GM23338 (cell line): ENCODE results near the gene ACTL6B. TPM values are rescaled to one million over a fixed set of nuclear protein-coding genes. Genes with fewer than 3 reads are reported as not detected.

ENCODE experiments used
- ATAC-seq: fragments of 200-7000 bp; cut with Tn5 transposase; 3 replicates; pipeline ENCODE4 v1.9.1; 2020
- DNase-seq: peaks from one replicate; pipeline ENCODE4 v3.0.0-alpha.2; 2015; ENCODE audit warnings: low spot score
- H2AFZ ChIP-seq: fragments of 200-600 bp; sonication (generic); 2 replicates; pipeline ENCODE4 v1.8.0; 2016; ENCODE audit warnings: antibody characterized with exemption, mild to moderate bottlenecking, moderate library complexity
- H3F3A ChIP-seq: fragments of 200-600 bp; sonication (generic); replicated peaks from 2 replicates; pipeline ENCODE4 v1.8.0; 2017; ENCODE audit warnings: antibody characterized with exemption, mixed run types, low read depth
- H3K27ac ChIP-seq: fragments of 200-600 bp; sonication (generic); 2 replicates; pipeline ENCODE4 v1.6.1; 2016; ENCODE audit warnings: low read depth
- H3K27me3 ChIP-seq: fragments of 200-600 bp; sonication (generic); 2 replicates; pipeline ENCODE4 v1.8.0; 2016; ENCODE audit warnings: mild to moderate bottlenecking, mixed run types, moderate library complexity; ENCODE audit not compliant: insufficient read depth
- H3K36me3 ChIP-seq: fragments of 200-600 bp; sonication (generic); 2 replicates; pipeline ENCODE4 v1.8.0; 2016; ENCODE audit warnings: mild to moderate bottlenecking; ENCODE audit not compliant: insufficient read depth
- H3K4me1 ChIP-seq: fragments of 200-600 bp; sonication (generic); 2 replicates; pipeline ENCODE4 v1.8.0; 2016; ENCODE audit warnings: mild to moderate bottlenecking, moderate library complexity; ENCODE audit not compliant: insufficient read depth
- H3K4me2 ChIP-seq: fragments of 200-600 bp; sonication (generic); 2 replicates; pipeline ENCODE4 v1.7.1; 2017; ENCODE audit warnings: mixed run types
- H3K4me3 ChIP-seq: fragments of 200-600 bp; sonication (generic); 2 replicates; pipeline ENCODE4 v1.6.1; 2016; ENCODE audit warnings: mixed run types
- H3K79me2 ChIP-seq: fragments of 200-600 bp; sonication (generic); replicated peaks from 2 replicates; pipeline ENCODE4 v1.8.0; 2017; ENCODE audit warnings: mild to moderate bottlenecking; ENCODE audit not compliant: insufficient read depth
- H3K9me2 ChIP-seq: fragments of 200-600 bp; sonication (generic); 2 replicates; pipeline ENCODE4 v1.8.0; 2017; ENCODE audit not compliant: insufficient read depth
- H4K20me1 ChIP-seq: fragments of 200-600 bp; sonication (generic); replicated peaks from 2 replicates; pipeline ENCODE4 v1.8.0; 2017; ENCODE audit warnings: mild to moderate bottlenecking; ENCODE audit not compliant: insufficient read depth
- H3K27ac Mint-ChIP-seq: 2 replicates; pipeline ENCODE4 v1.8.0; 2020; ENCODE audit warnings: inconsistent platforms, mild to moderate bottlenecking, moderate library complexity, mixed read lengths
- H3K27me3 Mint-ChIP-seq: 3 replicates; pipeline ENCODE4 v1.8.0; 2022; ENCODE audit warnings: low read depth, mild to moderate bottlenecking, moderate library complexity, mixed read lengths, inconsistent platforms; ENCODE audit not compliant: insufficient read depth, poor library complexity
- H3K36me3 Mint-ChIP-seq: 3 replicates; pipeline ENCODE4 v1.8.0; 2021; ENCODE audit warnings: low read depth, mild to moderate bottlenecking, inconsistent platforms, moderate library complexity, mixed read lengths
- H3K4me1 Mint-ChIP-seq: 3 replicates; pipeline ENCODE4 v1.8.0; 2020; ENCODE audit warnings: mild to moderate bottlenecking, inconsistent platforms, mixed read lengths
- H3K4me3 Mint-ChIP-seq: 3 replicates; pipeline ENCODE4 v1.8.0; 2021; ENCODE audit warnings: moderate library complexity, mild to moderate bottlenecking, inconsistent platforms, mixed read lengths
- H3K9me3 Mint-ChIP-seq: 3 replicates; pipeline ENCODE4 v1.8.0; 2020; ENCODE audit warnings: moderate library complexity, mild to moderate bottlenecking, inconsistent platforms, mixed read lengths
- CTCF ChIP-seq, 2 experiments: fragments of 200-600 bp in 1 of 2; sonication (generic) in 1 of 2; conservative IDR thresholded peaks; 2 replicates each; pipeline versions ENCODE4 v1.5.1 to v1.6.1; 2016 to 2017; ENCODE audit warnings: antibody characterized with exemption in 2 of 2, low read depth in 2 of 2, mild to moderate bottlenecking in 2 of 2, moderate library complexity in 1 of 2
- ETS1 ChIP-seq: IDR thresholded peaks from 2 replicates; pipeline ENCODE4 v1.6.1; 2016; ENCODE audit warnings: antibody characterized with exemption
- EZH2phosphoT487 ChIP-seq: fragments of 200-600 bp; sonication (generic); IDR thresholded peaks from one replicate; pipeline ENCODE4 v1.8.1; 2018; ENCODE audit warnings: antibody characterized with exemption; ENCODE audit not compliant: unreplicated experiment
- POLR2AphosphoS5 ChIP-seq: IDR thresholded peaks from 2 replicates; pipeline ENCODE4 v1.6.1; 2016; ENCODE audit warnings: antibody characterized with exemption, low read depth
- STAT1 ChIP-seq: IDR thresholded peaks from one replicate; pipeline ENCODE4 v1.6.1; 2016; ENCODE audit warnings: antibody characterized with exemption; ENCODE audit not compliant: unreplicated experiment
- ZNF114 ChIP-seq: fragments of 250-450 bp; sonication (Bioruptor Pico); IDR thresholded peaks from 2 replicates; pipeline ENCODE4 v1.5.0; 2020; ENCODE audit warnings: mild to moderate bottlenecking, moderate library complexity
- ZNF331 ChIP-seq: fragments of 250-450 bp; sonication (Bioruptor Pico); IDR thresholded peaks from 2 replicates; pipeline ENCODE4 v1.5.0; 2020; ENCODE audit warnings: low read depth, mild to moderate bottlenecking, moderate library complexity
- ZNF462 ChIP-seq: fragments of 250-450 bp; sonication (Bioruptor Pico); IDR thresholded peaks from 2 replicates; pipeline ENCODE4 v1.5.0; 2020; ENCODE audit warnings: mild to moderate bottlenecking, moderate library complexity
- polyA plus RNA-seq: library from polyadenylated mRNA; unstranded; fragments of >200 nt; fragmentation: Nextera tagmentation; extraction: Ambion mirVana; gene quantifications from 2 replicates; pipeline ENCODE4 v1.2.1, GENCODE V29; 2016
- total RNA-seq: library from RNA; depleted of rRNA; stranded (reverse); fragments of >200 nt; shearing (Covaris generic); gene quantifications from 2 replicates; pipeline ENCODE4 v1.2.3, GENCODE V29; 2014

ACTL6B gene
- total and polyA plus RNA-seq, 2 experiments from 2014 or later: 0.69 to 2.5 TPM

GRCh38 chr7:100613412-100614175 is 42.7 kb downstream of the ACTL6B start:
- peak overlapping the region; percentile 52 for H3K4me3 ChIP-seq
- no peak overlapping the region for H3K27ac Mint-ChIP-seq

GRCh38 chr7:100612730-100613390 is 43.4 kb downstream of the ACTL6B start:
- Histone ChIP-seq H3K9me2 (no peaks in the 10 kb centered on the region), H3K4me1 (peaks cover 3% of the 10 kb centered on the region; the same call in 1 of the 2 replicates), H3K27ac (no peak overlapping the region), H3K4me3 (peak overlapping the region; percentile 52), H3K4me2 (peak overlapping the region; percentile 100), H4K20me1 (no peaks in the 10 kb centered on the region), H3K27me3 (no peaks in the 10 kb centered on the region), H3K36me3 (peaks cover 3% of the 10 kb centered on the region; the same call in 1 of the 2 replicates), H3K79me2 (no peaks in the 10 kb centered on the region), H3F3A (peaks cover 5% of the 10 kb centered on the region; the same call in 1 of the 2 replicates), H2AFZ (peak overlapping the region; percentile 56; the same call in 1 of the 2 replicates)
- H3K27me3 Mint-ChIP-seq: peaks cover 15% of the 10 kb centered on the region
- DNase-seq: peak; percentile 47
- H3K4me3 Mint-ChIP-seq: peak overlapping the region; percentile 97
- peaks cover 8% of the 10 kb centered on the region for H3K36me3 Mint-ChIP-seq
- no peak overlapping the region for H3K27ac Mint-ChIP-seq
- H3K4me1 Mint-ChIP-seq: no peaks in the 10 kb centered on the region; the same call in 1 of the 3 replicates
- ATAC-seq: peak; percentile 16
- H3K9me3 Mint-ChIP-seq: no peaks in the 10 kb centered on the region
- no peak for TF ChIP-seq ZNF462 (CRISPR knock-in tag)

More at GRCh38 chr7:100613412-100614175, 42.7 kb downstream of the ACTL6B start:
- DNase-seq (no peak), ATAC-seq (no peak)
- Histone ChIP-seq H3K79me2 (no peaks in the 10 kb centered on the region), H3F3A (peaks cover 5% of the 10 kb centered on the region; the same call in 1 of the 2 replicates), H3K27me3 (no peaks in the 10 kb centered on the region), H3K4me1 (peaks cover 3% of the 10 kb centered on the region; the same call in 1 of the 2 replicates), H3K4me2 (peak overlapping the region; percentile 100), H2AFZ (no peak overlapping the region), H3K27ac (no peak overlapping the region), H3K36me3 (peaks cover 3% of the 10 kb centered on the region; the same call in 1 of the 2 replicates), H4K20me1 (no peaks in the 10 kb centered on the region), H3K9me2 (no peaks in the 10 kb centered on the region)
- Mint-ChIP-seq H3K4me1 (no peaks in the 10 kb centered on the region; the same call in 1 of the 3 replicates), H3K4me3 (peak overlapping the region; percentile 97), H3K36me3 (peaks cover 6% of the 10 kb centered on the region), H3K27me3 (peaks cover 13% of the 10 kb centered on the region), H3K9me3 (no peaks in the 10 kb centered on the region)
- TF ChIP-seq EZH2phosphoT487 (no peak), ZNF331 (no peak), ZNF114 (CRISPR knock-in tag) (no peak), ETS1 (no peak), POLR2AphosphoS5 (no peak), CTCF (conservative IDR thresholded peaks at IDR 0.05; ENCODE audit: low read depth in 2 of 2) (no peak), STAT1 (no peak)
